HUES6 (cell line): ENCODE results near the gene MLPH.

Source experiments
- H3K27ac ChIP-seq: 2 replicates; pipeline ENCODE4 v1.7.0; 2013; ENCODE audit warnings: low read depth, mild to moderate bottlenecking, low read length, inconsistent platforms
- H3K27me3 ChIP-seq: 2 replicates; pipeline ENCODE4 v1.6.1; 2013; ENCODE audit warnings: low read length; ENCODE audit not compliant: control insufficient read depth, insufficient read depth
- H3K36me3 ChIP-seq: 2 replicates; pipeline ENCODE4 v1.6.1; 2013; ENCODE audit warnings: low read length; ENCODE audit not compliant: control insufficient read depth, insufficient read depth
- H3K4me1 ChIP-seq: 2 replicates; pipeline ENCODE4 v1.6.1; 2013; ENCODE audit warnings: low read length; ENCODE audit not compliant: control insufficient read depth, insufficient read depth
- H3K4me3 ChIP-seq: 2 replicates; pipeline ENCODE4 v1.5.1; 2013; ENCODE audit warnings: low read depth, low read length
- H3K9ac ChIP-seq: one replicate; pipeline ENCODE4 v1.6.1; 2013; ENCODE audit warnings: mild to moderate bottlenecking, low read length
- H3K9me3 ChIP-seq: 2 replicates; pipeline ENCODE4 v1.6.1; 2013; ENCODE audit warnings: low read depth, low read length; ENCODE audit not compliant: control insufficient read depth, insufficient read depth

Gene MLPH

DNA sequence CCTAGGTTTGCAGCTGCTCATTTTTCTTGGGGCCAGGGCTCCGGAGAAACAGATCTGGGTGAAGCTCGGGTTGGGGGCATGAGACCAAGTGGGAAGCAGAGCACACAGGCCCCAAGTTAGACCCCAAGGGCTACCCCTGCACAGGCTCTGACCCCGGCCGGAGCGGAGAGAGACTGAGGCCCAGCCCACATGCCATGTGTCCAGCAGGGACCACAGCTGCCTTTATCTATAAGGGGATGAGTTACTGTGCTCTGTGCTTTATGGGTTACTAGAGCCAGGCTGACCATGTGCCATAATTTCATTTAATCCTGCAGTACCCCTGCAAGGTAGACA, 49.0 kb downstream of the MLPH start:
- Histone ChIP-seq H3K4me3 (no peak overlapping the region), H3K27me3 (no peaks in the 10 kb centered on the region), H3K4me1 (peaks cover 11% of the 10 kb centered on the region), H3K36me3 (no peaks in the 10 kb centered on the region), H3K9me3 (no peaks in the 10 kb centered on the region), H3K9ac (no peak overlapping the region), H3K27ac (no peak overlapping the region)

DNA sequence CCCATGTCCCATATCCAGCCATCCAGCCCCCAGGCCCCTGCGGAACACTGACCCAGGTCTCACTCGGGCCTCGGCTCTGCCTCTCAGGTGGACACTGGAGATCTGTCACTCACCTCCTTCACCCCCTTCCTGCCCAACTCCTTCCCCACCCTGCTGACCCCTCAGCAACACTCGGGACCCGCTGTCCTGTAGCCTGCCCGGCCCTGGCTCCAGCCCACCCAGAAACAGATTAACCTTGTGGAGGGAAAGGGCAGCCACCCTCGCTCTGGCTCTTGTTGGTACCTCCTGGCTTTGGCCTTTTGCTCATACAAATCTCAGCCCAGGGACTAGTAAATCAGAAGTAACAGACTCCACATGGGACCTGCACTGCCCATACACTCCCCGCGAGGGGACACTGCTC, 49.6 kb downstream of the MLPH start:
- Histone ChIP-seq H3K9ac (no peak overlapping the region), H3K4me1 (peaks cover 10% of the 10 kb centered on the region), H3K9me3 (no peaks in the 10 kb centered on the region), H3K36me3 (no peaks in the 10 kb centered on the region), H3K27ac (no peak overlapping the region), H3K27me3 (no peaks in the 10 kb centered on the region), H3K4me3 (no peak overlapping the region)

GRCh38 chr2:237538001-237538720, 51.1 kb downstream of the MLPH start:
- H3K36me3 ChIP-seq: no peaks in the 10 kb centered on the region
- no peak overlapping the region for H3K9ac ChIP-seq
- H3K27ac ChIP-seq: no peak overlapping the region
- no peaks in the 10 kb centered on the region for H3K9me3 ChIP-seq
- no peaks in the 10 kb centered on the region for H3K27me3 ChIP-seq
- no peaks in the 10 kb centered on the region for H3K4me1 ChIP-seq
- no peak overlapping the region for H3K4me3 ChIP-seq

DNA sequence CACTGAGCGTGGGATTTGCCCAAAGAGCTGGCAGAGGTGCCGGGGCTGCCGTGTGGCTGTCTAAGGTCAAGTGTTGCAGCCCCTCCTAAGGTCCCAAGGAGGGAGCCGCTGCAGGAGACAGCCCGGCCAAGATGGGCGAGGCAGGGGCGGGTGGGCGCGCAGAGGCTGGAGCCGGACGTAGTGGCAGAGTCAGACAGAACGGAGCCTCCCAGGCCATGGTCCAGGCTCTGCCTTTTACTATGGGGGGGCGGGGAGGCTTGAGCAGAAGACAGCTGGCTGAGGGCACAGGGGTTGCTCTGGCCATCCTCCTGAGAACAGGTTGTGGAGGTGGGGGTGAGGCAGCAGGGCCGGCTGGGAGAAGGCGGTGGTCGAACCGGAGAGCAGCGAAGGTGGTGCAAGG, 51.9 kb downstream of the MLPH start:
- Histone ChIP-seq H3K27ac (no peak overlapping the region), H3K27me3 (no peaks in the 10 kb centered on the region), H3K9ac (no peak overlapping the region), H3K4me1 (no peaks in the 10 kb centered on the region), H3K4me3 (no peak overlapping the region), H3K36me3 (no peaks in the 10 kb centered on the region), H3K9me3 (no peaks in the 10 kb centered on the region)

- Histone ChIP-seq H3K27ac (no peak overlapping the region), H3K9me3 (no peaks in the 10 kb centered on the region), H3K36me3 (no peaks in the 10 kb centered on the region), H3K27me3 (no peaks in the 10 kb centered on the region), H3K4me1 (no peaks in the 10 kb centered on the region), H3K9ac (no peak overlapping the region), H3K4me3 (no peak overlapping the region)
Observed at GRCh38 chr2:237539681-237540080, 52.6 kb downstream of the MLPH start.

DNA sequence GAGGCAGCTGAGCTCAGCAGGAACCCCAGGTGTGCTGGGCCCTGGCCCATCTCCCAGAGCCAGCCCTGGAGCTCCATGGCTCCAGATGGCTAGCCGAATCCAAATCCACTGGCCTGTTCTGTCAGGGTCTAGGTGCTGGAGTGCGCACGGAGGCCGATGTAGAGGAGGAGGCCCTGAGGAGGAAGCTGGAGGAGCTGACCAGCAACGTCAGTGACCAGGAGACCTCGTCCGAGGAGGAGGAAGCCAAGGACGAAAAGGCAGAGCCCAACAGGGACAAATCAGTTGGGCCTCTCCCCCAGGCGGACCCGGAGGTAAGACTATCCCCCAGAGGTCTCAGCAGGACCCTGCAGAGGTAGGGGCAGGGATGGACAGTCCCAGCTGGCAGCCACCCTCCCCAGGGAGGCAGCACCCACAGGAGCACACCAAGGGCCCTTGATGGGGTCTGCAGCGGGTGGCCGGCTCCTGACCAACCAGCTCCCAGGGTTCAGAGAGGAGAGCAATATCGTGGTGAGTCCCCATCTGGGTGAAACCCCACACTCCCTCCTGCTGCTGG, 53.2 kb downstream of the MLPH start:
- Histone ChIP-seq H3K4me1 (no peaks in the 10 kb centered on the region; the same call in 1 of the 2 replicates), H3K9me3 (no peaks in the 10 kb centered on the region), H3K4me3 (no peak overlapping the region), H3K27ac (no peak overlapping the region), H3K27me3 (no peaks in the 10 kb centered on the region), H3K36me3 (no peaks in the 10 kb centered on the region), H3K9ac (no peak overlapping the region)

GRCh38 chr2:237540823-237541222, 53.8 kb downstream of the MLPH start:
- Histone ChIP-seq H3K4me1 (peaks cover 3% of the 10 kb centered on the region; the same call in 1 of the 2 replicates), H3K27ac (no peak overlapping the region), H3K36me3 (no peaks in the 10 kb centered on the region), H3K9me3 (no peaks in the 10 kb centered on the region), H3K4me3 (no peak overlapping the region), H3K27me3 (no peaks in the 10 kb centered on the region), H3K9ac (no peak overlapping the region)

DNA sequence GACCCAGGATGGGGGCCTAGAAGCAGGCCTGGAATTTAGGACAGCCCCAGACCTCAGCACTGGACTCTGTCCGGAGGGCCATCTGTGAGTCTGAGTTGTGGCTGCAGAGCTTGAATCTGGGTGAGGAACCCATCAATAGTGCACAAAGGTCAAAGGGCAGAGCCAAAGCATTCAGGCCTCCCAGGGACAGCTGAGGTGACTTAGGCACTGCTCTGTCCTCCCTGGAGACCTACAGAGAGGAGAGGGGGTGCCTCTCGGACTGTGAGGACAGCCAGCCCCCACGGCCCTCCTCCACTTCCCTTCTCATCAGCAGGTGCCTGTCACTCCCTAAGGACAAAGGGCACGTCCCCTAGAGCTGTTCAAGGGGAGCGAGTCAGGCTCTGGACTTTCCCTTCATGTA, 54.2 kb downstream of the MLPH start:
- Histone ChIP-seq H3K27ac (no peak overlapping the region), H3K4me1 (peaks cover 7% of the 10 kb centered on the region), H3K4me3 (no peak overlapping the region), H3K9me3 (no peaks in the 10 kb centered on the region), H3K27me3 (no peaks in the 10 kb centered on the region), H3K36me3 (no peaks in the 10 kb centered on the region), H3K9ac (no peak overlapping the region)

DNA sequence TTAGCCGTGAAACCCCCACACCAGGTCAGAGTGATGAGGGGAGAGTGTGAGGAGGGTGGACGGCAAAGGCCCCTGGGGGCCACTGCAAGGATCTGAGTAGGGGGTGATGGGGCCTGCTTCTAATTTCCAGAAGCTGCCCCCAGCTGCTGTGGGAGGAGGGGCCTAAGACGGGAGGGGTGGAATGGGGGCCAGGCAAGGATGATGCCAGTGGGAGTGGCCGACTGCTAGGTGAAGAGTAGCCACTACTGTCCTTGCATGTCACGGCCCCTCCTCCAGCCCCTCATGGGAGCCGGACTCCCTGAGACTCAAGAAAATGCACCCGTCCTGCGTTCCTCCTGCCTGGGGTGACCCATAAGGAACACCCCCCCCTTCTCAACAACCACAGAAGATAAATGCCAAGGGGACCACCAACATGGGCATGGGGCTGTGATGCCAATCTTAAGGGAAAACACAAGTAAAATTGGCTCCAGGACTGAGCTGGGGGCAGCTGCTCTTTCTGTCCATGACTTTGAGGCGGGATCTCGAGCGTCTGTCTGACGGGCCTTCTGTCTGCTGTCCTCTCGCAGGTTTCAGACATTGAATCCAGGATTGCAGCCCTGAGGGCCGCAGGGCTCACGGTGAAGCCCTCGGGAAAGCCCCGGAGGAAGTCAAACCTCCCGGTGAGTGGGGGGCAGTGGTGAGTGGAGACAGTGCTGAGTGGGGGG, 55.1 kb downstream of the MLPH start:
- H3K27ac ChIP-seq: no peak overlapping the region
- no peak overlapping the region for H3K4me3 ChIP-seq
- peaks cover 10% of the 10 kb centered on the region for H3K4me1 ChIP-seq
- H3K27me3 ChIP-seq: no peaks in the 10 kb centered on the region
- H3K9me3 ChIP-seq: no peaks in the 10 kb centered on the region
- no peaks in the 10 kb centered on the region for H3K36me3 ChIP-seq
- H3K9ac ChIP-seq: no peak overlapping the region

DNA sequence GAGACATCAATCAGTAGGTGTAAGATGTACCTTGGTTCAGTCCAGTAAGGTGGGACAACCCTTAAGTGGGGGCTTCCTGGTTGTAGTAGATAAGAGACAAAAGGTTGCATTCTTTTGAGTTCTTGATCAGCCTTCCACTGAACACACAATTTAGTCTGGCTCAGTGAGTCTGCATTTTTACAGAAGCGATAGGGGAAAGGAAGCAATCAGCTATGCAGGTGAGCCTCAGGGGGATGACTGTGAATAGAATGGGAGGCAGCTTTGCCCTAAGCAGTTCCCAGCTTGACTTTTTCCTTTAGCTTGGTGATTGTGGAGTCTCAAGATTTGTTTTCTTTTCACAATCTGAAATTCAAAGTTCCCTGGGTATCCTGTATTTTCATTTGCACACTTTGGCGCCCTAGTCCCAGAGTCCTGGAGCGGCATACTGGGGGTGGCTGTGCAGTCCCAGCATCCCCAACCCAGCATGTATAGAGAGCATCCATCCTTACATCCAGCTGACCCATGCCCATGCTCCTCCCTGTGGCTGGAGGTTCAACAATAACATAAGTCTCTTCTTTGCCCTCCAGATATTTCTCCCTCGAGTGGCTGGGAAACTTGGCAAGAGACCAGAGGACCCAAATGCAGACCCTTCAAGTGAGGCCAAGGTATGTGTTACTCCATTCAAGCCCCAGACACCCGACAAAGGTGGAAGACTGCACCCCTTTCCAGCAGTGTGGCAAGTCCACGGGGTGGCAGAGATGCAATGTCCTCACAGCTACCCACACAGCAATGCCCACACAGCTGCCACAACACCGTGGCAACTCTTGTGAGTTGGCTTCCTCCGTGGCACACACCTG, 59.2 kb downstream of the MLPH start:
- H3K27me3 ChIP-seq: no peaks in the 10 kb centered on the region
- H3K9ac ChIP-seq: no peak overlapping the region
- H3K9me3 ChIP-seq: no peaks in the 10 kb centered on the region
- peaks cover 12% of the 10 kb centered on the region for H3K4me1 ChIP-seq
- H3K4me3 ChIP-seq: no peak overlapping the region
- H3K36me3 ChIP-seq: no peaks in the 10 kb centered on the region
- H3K27ac ChIP-seq: no peak overlapping the region
